ENCODE results near the gene PALB2. TPM values are rescaled to one million over a fixed set of nuclear protein-coding genes. Genes with fewer than 3 reads are reported as not detected.

The PALB2 gene
- total RNA-seq, 1 experiment from 2014 or later = 28.0 TPM

- peaks cover 64% of the 10 kb centered on the region for H3K36me3 Mint-ChIP-seq (ENCODE audit: insufficient read depth, unreplicated experiment)
These were observed 37.5 kb upstream of the PALB2 start, which contains the start of gene PLK1 for GRCh38 chr16:23678430-23679273. TSS of gene PLK1 (plus strand) at chr16:23678889. CDS start at chr16:23678933, 44 bp downstream.

GRCh38 chr16:23676924-23677480 is 35.9 kb upstream of the PALB2 start:
- Mint-ChIP-seq H3K9me3 (ENCODE audit: low read depth, unreplicated experiment) (no peaks in the 10 kb centered on the region), H3K36me3 (ENCODE audit: insufficient read depth, unreplicated experiment) (peaks cover 47% of the 10 kb centered on the region), H3K4me1 (ENCODE audit: low read depth, unreplicated experiment) (peaks cover 29% of the 10 kb centered on the region), H3K4me3 (ENCODE audit: low read depth, unreplicated experiment) (no peak overlapping the region), H3K27me3 (ENCODE audit: unreplicated experiment) (no peaks in the 10 kb centered on the region), H3K27ac (ENCODE audit: unreplicated experiment) (peak overlapping the region; percentile 97)
- CTCF ChIA-PET = interaction anchor here (0.6 to 3.9 kb wide), 6 partner anchors 21 to 1445 kb away, joined by 3 to 19 read pairs (median 4); partner anchors contain the start of genes DCTN5 and PALB2
- TF ChIP-seq CTCF (IDR thresholded peaks at IDR 0.05; ENCODE audit: unreplicated experiment) = no peak
- DNase-seq = no peak
- intact Hi-C loops (cut with micrococcal nuclease; ENCODE audit: unreplicated experiment) = loop anchor here (10.0 kb wide), 1 partner anchor 128 kb away; no protein-coding TSS in a partner anchor
- BruUV-seq (replicated peaks) = no TSS peak

More at GRCh38 chr16:23678430-23679273, 37.5 kb upstream of the PALB2 start, which contains the start of gene PLK1:
- intact Hi-C loops (cut with micrococcal nuclease; ENCODE audit: unreplicated experiment) = loop anchor here (1.0 to 10.0 kb wide), 2 partner anchors 50 to 126 kb away; no protein-coding TSS in a partner anchor
- H3K27me3 Mint-ChIP-seq (ENCODE audit: unreplicated experiment) = no peaks in the 10 kb centered on the region
- H3K9me3 Mint-ChIP-seq (ENCODE audit: low read depth, unreplicated experiment) = no peaks in the 10 kb centered on the region
- DNase-seq = peak; percentile 92
- peak within 1 kb of the TSS; percentile 97 for H3K27ac Mint-ChIP-seq (ENCODE audit: unreplicated experiment)
- H3K4me1 Mint-ChIP-seq (ENCODE audit: low read depth, unreplicated experiment) = peaks cover 34% of the 10 kb centered on the region
- BruUV-seq (replicated peaks) = TSS peak; percentile 87
- peak within 1 kb of the TSS; percentile 100 for H3K4me3 Mint-ChIP-seq (ENCODE audit: low read depth, unreplicated experiment)
- peak; percentile 34 for TF ChIP-seq CTCF (IDR thresholded peaks at IDR 0.05; ENCODE audit: unreplicated experiment)
- CTCF ChIA-PET = interaction anchor here (0.5 to 3.9 kb wide), 14 partner anchors 9 to 807 kb away, joined by 3 to 19 read pairs (median 4); partner anchors contain the start of genes DCTN5 and PALB2

- Mint-ChIP-seq H3K36me3 (ENCODE audit: insufficient read depth, unreplicated experiment) (peaks cover 37% of the 10 kb centered on the region), H3K4me3 (ENCODE audit: low read depth, unreplicated experiment) (no peak overlapping the region), H3K27me3 (ENCODE audit: unreplicated experiment) (no peaks in the 10 kb centered on the region), H3K9me3 (ENCODE audit: low read depth, unreplicated experiment) (no peaks in the 10 kb centered on the region), H3K27ac (ENCODE audit: unreplicated experiment) (no peak overlapping the region), H3K4me1 (ENCODE audit: low read depth, unreplicated experiment) (peaks cover 12% of the 10 kb centered on the region)
- no peak for DNase-seq
- no TSS peak for BruUV-seq (replicated peaks)
- intact Hi-C loops (cut with micrococcal nuclease; ENCODE audit: unreplicated experiment) = loop anchor here (10.0 kb wide), 1 partner anchor 131 kb away; no protein-coding TSS in a partner anchor
- TF ChIP-seq CTCF (IDR thresholded peaks at IDR 0.05; ENCODE audit: unreplicated experiment) = no peak
- CTCF ChIA-PET = no interaction called here
These were observed 33.0 kb upstream of the PALB2 start for GRCh38 chr16:23673971-23674614.

GRCh38 chr16:23670137-23670776 is 29.1 kb upstream of the PALB2 start:
- Mint-ChIP-seq H3K36me3 (ENCODE audit: insufficient read depth, unreplicated experiment) (peaks cover 24% of the 10 kb centered on the region), H3K4me1 (ENCODE audit: low read depth, unreplicated experiment) (peaks cover 12% of the 10 kb centered on the region), H3K9me3 (ENCODE audit: low read depth, unreplicated experiment) (no peaks in the 10 kb centered on the region), H3K27me3 (ENCODE audit: unreplicated experiment) (no peaks in the 10 kb centered on the region), H3K27ac (ENCODE audit: unreplicated experiment) (peak overlapping the region; percentile 15), H3K4me3 (ENCODE audit: low read depth, unreplicated experiment) (no peak overlapping the region)
- CTCF ChIA-PET = interaction anchor here (0.5 to 1.2 kb wide), 2 partner anchors 8 to 61 kb away, joined by 3 to 4 read pairs; partner anchors contain the start of gene PLK1
- TF ChIP-seq CTCF (IDR thresholded peaks at IDR 0.05; ENCODE audit: unreplicated experiment) = no peak
- no TSS peak for BruUV-seq (replicated peaks)
- no peak for DNase-seq
- intact Hi-C loops (cut with micrococcal nuclease; ENCODE audit: unreplicated experiment) = loop anchor here (10.0 kb wide), 1 partner anchor 135 kb away; no protein-coding TSS in a partner anchor

Measured in Calu3 (cell line).